Hepatic stellate cell (primary cell): ENCODE data around the gene TNFRSF25.
"Not testable (repeated sequence)": the region's sequence is repeated elsewhere in the genome, so short reads cannot be mapped to it uniquely, and the experiment has no call there.

Experiments
- DNase-seq: peaks from one replicate; pipeline ENCODE4 v3.0.0; 2011; ENCODE audit warnings: low spot score

TNFRSF25 gene

DNA sequence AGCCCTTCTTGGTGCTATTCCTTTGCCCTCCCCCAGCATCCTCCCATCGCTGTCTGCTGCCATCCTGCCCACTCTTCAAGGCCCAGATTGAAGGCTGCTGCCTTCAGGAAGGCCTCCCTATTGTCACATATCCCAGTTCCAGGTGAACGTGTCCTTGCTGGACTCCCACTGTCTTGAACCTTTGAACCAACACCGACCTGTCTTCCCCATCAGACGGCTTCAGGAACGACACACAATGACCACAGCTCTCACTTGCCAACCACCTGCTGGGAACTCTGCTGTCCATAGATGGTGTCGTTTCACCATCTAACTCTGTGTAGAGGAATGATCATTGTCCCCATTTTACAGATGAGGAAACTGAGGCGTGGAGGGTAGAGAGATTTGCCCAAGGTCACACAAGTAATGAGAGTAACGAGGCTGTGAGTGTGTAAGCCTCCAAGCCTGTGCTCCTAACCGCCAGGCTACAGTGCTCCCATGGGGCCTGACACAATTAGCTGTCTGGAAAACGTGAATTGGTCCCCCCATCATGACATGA is 35.4 kb upstream of the TNFRSF25 start:
- DNase-seq: no peak

GRCh38 chr1:6500544-6501278 is 34.7 kb upstream of the TNFRSF25 start:
- no peak for DNase-seq

DNA sequence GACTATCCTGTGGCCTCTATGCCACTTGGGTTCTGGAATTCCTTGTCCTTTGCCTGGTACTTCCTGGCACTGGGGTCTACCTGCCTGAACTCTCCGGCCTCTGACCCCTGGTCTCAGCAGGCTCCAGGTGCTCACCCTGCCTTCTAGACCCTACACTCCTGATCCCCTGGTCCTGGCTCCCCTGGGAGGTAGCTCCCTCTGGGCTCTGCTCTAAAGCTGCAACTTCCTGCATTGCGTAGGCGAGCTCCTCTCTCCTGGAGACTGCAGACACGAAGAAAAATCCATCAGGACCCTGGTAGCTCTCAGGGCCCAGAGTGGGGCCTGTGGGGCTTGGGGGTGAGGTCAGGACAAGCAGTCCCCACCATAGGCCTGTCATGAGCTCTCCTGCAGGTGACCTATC is 33.3 kb upstream of the TNFRSF25 start:
- DNase-seq: no peak

DNA sequence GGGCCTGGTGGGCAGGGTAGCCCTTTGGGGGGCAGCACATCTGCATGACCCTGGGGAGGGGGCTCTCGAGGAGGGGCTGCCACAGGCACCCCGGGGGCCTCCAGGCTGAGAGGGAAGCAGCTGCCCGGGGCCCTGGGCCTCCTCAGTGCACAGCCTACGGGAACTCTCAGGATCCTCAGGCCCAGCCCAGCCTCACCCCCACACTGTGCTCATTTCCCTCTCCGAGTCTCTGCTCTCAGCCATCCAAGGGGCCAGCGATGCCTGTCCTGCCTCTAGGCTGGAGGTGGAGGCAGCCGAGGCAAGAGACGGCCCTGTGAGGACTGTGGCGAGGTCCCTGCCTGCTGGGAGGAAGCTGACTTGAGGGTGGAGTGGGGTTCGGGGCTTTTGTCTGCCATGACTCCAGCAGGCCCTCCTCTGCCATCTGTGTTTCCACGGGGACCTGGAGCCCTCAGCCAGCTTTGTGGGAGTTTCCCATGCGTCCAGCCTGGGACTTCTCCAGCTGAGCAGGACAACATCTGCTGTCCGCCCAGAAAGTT is 32.7 kb upstream of the TNFRSF25 start:
- no peak for DNase-seq

DNA sequence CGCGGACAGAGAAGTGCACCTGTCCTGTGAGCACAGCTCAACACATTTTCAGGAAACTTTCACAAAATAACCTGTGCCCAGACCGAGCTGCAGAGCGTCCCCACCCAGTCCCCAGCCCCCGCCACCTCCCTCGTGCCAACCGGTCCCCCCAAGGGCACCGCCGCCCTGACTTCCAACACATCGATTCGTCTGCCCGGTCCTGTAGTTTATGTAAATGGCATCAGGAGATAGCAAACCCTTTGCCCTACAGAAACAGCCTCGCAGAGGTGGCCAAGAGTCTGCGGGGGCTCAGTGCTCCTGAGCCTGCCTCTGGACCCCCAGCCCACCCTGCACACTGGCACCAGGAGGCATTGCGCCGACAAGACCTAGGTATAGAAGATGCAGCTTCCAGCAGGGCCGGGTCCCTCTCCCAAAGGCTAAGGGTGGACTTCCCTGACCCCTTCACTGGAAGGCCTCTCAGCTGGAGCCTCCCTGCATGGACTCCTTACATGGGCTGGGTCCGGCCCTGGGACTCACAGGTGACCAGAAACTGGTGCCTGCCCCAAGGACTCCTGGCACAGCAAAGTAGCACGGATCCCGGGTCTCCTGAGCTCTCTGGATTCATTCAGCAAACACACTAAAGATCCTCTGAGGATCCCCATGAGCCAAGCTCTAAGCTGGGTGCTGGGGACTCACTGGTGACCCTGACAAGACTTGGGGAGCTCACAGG is 32.0 kb upstream of the TNFRSF25 start:
- DNase-seq: no peak

- peak; percentile 83 for DNase-seq
Observed at GRCh38 chr1:6497215-6497866, 31.4 kb upstream of the TNFRSF25 start.

DNA sequence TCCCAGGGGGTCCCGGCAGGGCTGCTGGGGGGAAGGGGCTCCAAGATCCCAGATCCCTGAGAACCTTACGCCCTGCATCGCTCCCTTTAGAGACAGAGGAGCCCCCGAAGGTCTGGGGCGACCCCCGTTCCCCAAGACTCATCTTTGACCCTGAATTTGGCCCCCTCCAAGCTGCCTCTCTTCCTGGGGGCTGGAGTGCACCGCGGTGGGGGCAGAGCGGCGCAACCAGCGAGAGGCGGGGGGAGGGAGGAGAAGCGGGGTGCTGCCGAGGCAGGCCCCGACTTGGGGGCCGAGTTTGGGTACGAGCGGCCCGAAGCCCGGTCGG is 30.9 kb upstream of the TNFRSF25 start:
- no peak for DNase-seq

- no peak for DNase-seq
Observed at GRCh38 chr1:6496365-6496721, 30.4 kb upstream of the TNFRSF25 start.

- DNase-seq: no peak
Observed at GRCh38 chr1:6495540-6496364, 29.8 kb upstream of the TNFRSF25 start.

- DNase-seq: no peak
Observed at GRCh38 chr1:6495041-6495441, 29.1 kb upstream of the TNFRSF25 start.

DNA sequence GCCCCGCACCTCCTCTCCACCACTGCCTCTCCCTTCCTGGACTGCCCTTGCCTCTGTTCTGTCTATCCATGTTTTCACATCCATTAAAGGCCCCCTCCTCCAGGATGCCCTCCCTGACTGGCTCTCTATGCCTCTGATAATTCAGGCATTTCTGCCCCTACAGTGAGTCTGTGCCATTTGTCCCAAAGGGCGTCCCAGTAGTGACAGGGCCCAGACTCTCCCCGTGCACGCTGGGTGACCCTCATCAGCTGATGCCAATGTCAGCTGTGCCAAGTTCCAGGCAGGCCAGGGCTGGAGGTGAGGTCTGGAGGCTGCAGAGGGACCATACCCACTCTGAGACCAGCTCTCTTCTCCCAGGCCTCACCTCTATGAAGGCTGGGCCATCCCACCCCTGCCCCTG is 28.7 kb upstream of the TNFRSF25 start:
- DNase-seq: no peak

DNA sequence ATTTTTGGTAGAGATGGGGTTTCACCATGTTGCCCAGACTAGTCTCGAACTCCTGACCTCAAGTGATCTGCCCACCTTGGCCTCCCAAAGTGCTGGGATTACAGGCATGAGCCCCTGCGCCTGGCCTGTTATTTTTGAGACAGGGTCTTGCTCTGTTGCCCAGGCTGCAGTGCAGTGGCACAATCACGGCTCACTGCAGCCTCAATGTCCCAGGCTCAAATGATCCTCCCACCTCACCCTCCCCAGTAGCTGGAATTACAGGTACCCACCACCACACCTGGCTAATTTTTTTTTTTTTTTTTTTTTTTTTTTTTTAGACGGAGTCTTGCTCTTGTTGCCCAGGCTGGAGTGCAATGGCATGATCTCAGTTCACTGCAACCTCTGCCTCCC is 27.9 kb upstream of the TNFRSF25 start:
- not testable (repeated sequence) for DNase-seq

GRCh38 chr1:6491966-6492365 is 26.0 kb upstream of the TNFRSF25 start:
- DNase-seq: no peak

DNA sequence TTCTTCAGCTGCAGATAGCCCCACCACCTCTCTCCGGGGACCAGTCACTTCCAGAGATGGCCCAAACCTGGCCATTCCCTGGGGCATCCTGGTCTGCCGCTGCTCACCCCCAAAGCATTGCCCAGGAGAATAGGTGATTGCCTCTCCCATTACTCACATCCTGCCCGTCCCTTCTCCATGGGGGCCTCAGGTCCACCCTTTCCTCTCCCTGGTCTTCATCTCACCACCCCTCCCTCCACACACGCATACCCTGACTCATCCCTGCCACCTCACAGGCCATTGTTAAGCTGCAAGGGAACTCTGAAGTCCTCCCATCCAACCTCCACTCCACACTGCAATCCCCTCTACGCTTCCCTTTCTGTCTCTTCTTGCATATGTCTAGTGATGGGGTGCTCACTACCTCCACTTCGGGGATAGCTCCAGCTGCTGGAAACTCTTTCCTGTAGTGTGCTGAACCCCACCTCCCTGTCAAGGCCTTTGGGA is 25.5 kb upstream of the TNFRSF25 start, which contains the start of gene PLEKHG5:
Gene PLEKHG5, minus strand, starts transcription at position 188 of the 483 bp plus-strand sequence. CDS start 14,096 bp downstream, outside the sequence.
- DNase-seq: peak; percentile 76

DNA sequence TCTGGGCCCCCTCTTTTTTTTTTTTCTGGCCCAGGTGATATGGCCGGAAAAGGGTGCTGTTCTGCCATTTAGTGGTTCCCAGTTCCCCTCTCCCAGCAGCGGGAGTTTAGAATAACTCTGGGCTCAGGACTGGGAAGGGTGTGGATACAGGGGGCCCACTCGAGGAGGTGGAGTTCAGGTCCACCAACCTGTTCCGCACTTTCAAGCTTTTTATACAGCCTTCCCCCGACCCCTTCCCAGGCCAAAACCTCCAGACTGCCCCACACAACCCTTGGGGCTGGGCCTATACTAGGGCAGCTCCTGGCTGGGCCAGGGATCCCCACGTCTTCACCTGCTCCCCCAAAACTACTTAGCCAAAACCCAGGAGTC is 25.1 kb upstream of the TNFRSF25 start:
- DNase-seq: no peak

GRCh38 chr1:6490181-6491080 is 24.5 kb upstream of the TNFRSF25 start:
- DNase-seq: peak; percentile 85

- peak; percentile 94 for DNase-seq
Observed at GRCh38 chr1:6489799-6490180, 23.8 kb upstream of the TNFRSF25 start.

- DNase-seq: no peak
Observed at GRCh38 chr1:6489383-6489765, 23.4 kb upstream of the TNFRSF25 start.

DNA sequence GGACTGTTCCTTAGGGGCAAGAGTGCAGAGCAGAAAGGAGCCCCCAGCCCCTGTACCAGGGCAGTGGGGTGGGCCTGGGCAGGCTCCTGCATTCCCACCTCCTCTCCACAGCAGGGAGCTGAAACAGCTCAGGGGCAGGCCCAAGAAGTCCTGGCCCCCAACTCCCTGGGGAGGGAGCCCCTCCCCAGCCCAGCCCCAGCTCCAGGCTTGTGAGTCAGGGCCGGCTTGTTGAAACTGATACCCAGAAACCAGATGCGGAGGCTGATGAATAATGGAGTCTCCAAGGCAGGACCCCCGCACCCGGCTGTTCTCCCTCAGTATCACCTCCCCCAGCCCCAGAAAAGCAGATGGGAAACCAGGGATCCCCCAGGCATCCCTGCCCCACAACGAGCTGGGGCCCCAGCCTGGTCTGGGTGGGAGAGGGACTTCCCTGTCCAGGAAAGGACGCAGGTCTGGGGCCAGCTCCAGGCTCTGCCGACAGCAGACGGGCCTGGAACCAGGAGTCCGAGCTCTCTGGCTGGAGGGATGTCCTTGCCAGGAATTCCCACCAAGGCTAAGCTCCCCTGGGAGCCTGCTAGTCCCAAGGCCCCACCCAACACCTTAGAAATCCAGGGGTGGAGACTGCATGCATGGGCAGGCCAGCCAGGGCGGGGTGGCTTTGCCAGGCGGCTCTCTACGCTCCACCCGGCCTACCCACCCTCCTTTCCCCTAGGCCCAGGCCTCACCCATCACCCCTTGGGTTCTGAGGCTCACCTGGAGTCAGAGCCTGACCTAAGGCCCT is 22.8 kb upstream of the TNFRSF25 start:
- no peak for DNase-seq
